BJ (cell line): ENCODE data around the gene INO80C. TPM values are rescaled to one million over a fixed set of nuclear protein-coding genes. Genes with fewer than 3 reads are reported as not detected.
A peak's percentile ranks its signal among the peaks of the same experiment; 100 is the strongest.

ENCODE experiments used
- CTCF ChIA-PET: fragments of 350-600 bp; formaldehyde crosslinking; extraction: SDS; loops from one replicate; lab custom pipeline; 2021; ENCODE audit warnings: antibody characterized with exemption, inconsistent platforms; lab: Yijun Ruan, JAX
- POLR2A ChIA-PET: fragments of 300-600 bp; sonication (Branson Sonifier 250); formaldehyde crosslinking; extraction: SDS; loops from one replicate; lab custom pipeline; 2021; ENCODE audit warnings: antibody characterized with exemption; lab: Charles Lee
- DNase-seq: peaks from one replicate; pipeline ENCODE4 v3.0.0-alpha.2; 2011; ENCODE audit warnings: low read depth
- H3K27me3 ChIP-seq: 2 replicates; pipeline ENCODE4 v1.6.0; 2011; ENCODE audit warnings: low read length; ENCODE audit not compliant: control insufficient read depth, insufficient read depth
- H3K36me3 ChIP-seq: 2 replicates; pipeline ENCODE4 v1.5.1; 2011; ENCODE audit warnings: low read length; ENCODE audit not compliant: control insufficient read depth, insufficient read depth
- H3K4me3 ChIP-seq: 2 replicates; pipeline ENCODE4 v1.5.1; 2011; ENCODE audit warnings: low read depth, mild to moderate bottlenecking, control low read depth, low read length
- CTCF ChIP-seq: IDR thresholded peaks from 2 replicates; pipeline ENCODE4 v1.5.1; 2011; ENCODE audit warnings: low read depth, mild to moderate bottlenecking, control low read depth, inconsistent platforms, low read length, moderate library complexity; ENCODE audit not compliant: insufficient read depth
- polyA plus RNA-seq: library from polyadenylated mRNA; depleted of rRNA; stranded (reverse); fragments of >200 nt; gene quantifications from 2 replicates; pipeline ENCODE4 v1.2.3, GENCODE V29; 2011

Gene INO80C
- polyA plus RNA-seq, 1 experiment = 8.3 TPM

- POLR2A ChIA-PET = no interaction called here
- no peak for DNase-seq
Observed at GRCh38 chr18:35502052-35502451, 4.3 kb upstream of the INO80C start.

GRCh38 chr18:35501369-35501768 is 3.6 kb upstream of the INO80C start:
- Histone ChIP-seq H3K27me3 (no peaks in the 10 kb centered on the region), H3K36me3 (no peaks in the 10 kb centered on the region), H3K4me3 (no peak overlapping the region)
- no peak for DNase-seq
- ChIA-PET CTCF (no interaction called here), POLR2A (no interaction called here)
- TF ChIP-seq CTCF = no peak

More at GRCh38 chr18:35502052-35502451, 4.3 kb upstream of the INO80C start:
- Histone ChIP-seq H3K4me3 (no peak overlapping the region), H3K27me3 (no peaks in the 10 kb centered on the region), H3K36me3 (no peaks in the 10 kb centered on the region)
- no peak for TF ChIP-seq CTCF
- CTCF ChIA-PET = interaction anchor here (0.7 kb wide), 1 partner anchor 11 kb away, joined by 3 read pairs; no protein-coding TSS in a partner anchor

GRCh38 chr18:35500113-35500512 is 2.4 kb upstream of the INO80C start:
- POLR2A ChIA-PET = no interaction called here

GRCh38 chr18:35497027-35497369 is 762 bp downstream of the INO80C start:
- Histone ChIP-seq H3K36me3 (no peaks in the 10 kb centered on the region), H3K4me3 (peak overlapping the region; percentile 66), H3K27me3 (no peaks in the 10 kb centered on the region)
- no peak for TF ChIP-seq CTCF
- ChIA-PET CTCF (interaction anchor here (0.9 to 1.5 kb wide), 3 partner anchors 23 to 110 kb away, joined by 3 read pairs; no protein-coding TSS in a partner anchor), POLR2A (interaction anchor here (0.5 kb wide), 1 partner anchor 10 kb away, joined by 3 read pairs; no protein-coding TSS in a partner anchor)
- no peak for DNase-seq

More at GRCh38 chr18:35500113-35500512, 2.4 kb upstream of the INO80C start:
- TF ChIP-seq CTCF = no peak
- CTCF ChIA-PET = no interaction called here
- Histone ChIP-seq H3K36me3 (no peaks in the 10 kb centered on the region), H3K27me3 (no peaks in the 10 kb centered on the region), H3K4me3 (no peak overlapping the region)
- DNase-seq = no peak

DNA sequence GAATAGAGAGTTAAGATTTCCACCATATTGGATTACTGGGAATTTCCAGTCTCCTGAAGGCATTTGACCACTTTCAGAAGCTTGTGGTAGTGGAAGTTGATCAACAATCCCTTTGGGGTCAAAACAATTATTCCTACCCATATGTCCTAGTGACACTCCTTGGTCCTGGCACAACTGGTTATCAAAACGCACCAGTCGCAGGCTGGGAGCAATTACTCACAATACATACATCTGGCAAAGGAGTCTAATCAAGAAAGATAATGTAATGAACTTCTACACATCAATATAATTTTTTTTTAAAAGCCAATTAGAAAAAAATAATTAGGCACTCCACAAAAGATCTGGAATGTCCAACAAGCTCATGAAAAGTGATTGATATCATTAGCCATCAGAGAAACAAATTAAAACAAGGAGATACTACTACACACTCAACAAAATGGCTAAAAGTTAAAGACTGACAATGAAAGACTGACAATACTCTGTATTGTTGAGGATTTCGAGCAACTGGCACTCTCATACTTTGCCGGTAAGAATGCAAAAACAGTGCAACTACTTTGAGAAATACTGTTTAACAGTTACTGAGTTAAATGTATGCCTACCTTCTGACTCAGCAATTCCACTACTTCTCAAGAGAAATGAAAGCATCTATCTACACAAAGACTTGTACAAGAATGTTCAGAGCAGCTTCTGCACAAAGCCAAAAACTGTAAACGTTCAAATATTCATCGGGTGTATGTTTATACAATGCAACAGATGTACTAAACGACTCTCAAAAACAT is 2.0 kb downstream of the INO80C start:
- Histone ChIP-seq H3K27me3 (no peaks in the 10 kb centered on the region), H3K4me3 (no peak overlapping the region), H3K36me3 (no peaks in the 10 kb centered on the region)
- ChIA-PET CTCF (interaction anchor here (0.9 to 1.2 kb wide), 3 partner anchors 14 to 22 kb away, joined by 3 read pairs; no protein-coding TSS in a partner anchor), POLR2A (no interaction called here)
- no peak for TF ChIP-seq CTCF
- no peak for DNase-seq
